Esophagus muscularis mucosa (tissue), 3 donors: Measurements from ENCODE around the gene NRARP.

Source experiments
- POLR2A ChIP-seq: fragments of 450-650 bp; IDR thresholded peaks from one replicate; pipeline ENCODE4 v1.6.1; 2017; ENCODE audit warnings: antibody characterized with exemption, moderate library complexity, mild to moderate bottlenecking, low read depth
- TF ChIP-seq, protein P1 (sequence below), 3 experiments: fragments of 200-600 bp in 2 of 3; fragments of 450-650 bp in 1 of 3; sonication (generic) in 2 of 3; IDR thresholded peaks; one replicate each; pipeline ENCODE4 v1.5.1; 2017 to 2019; ENCODE audit warnings: antibody characterized with exemption in 3 of 3, mild to moderate bottlenecking in 2 of 3, moderate library complexity in 1 of 3

DNA sequence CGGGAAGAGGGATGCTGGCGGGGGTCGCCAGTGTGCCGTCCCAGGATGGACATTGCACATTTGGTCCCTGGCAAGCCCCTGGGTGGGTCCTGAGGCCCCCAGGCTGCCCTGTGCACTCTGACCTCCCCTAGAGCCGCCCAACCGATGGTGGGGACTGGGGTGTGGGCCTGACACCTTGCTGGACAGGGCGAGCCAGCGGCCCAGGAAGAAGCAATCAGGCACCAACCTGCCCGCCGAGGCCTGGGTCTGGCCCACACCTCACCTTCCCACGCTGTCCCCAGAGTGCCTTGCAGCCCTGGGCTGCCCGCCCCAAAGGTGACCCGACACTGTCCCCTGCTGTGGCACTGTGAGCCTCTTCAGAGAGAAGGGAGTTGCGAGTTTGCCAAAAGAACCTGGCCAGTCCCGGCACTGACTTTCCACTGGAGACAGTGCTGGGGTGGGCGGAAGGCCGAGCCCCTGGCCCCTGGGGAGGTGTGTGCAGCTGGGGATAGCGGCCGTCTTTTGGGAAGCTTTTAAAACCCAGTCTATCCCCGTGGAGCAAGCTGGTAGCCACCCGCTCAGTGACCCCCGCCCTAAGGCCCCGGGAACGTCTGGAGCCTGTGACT, 12.0 kb upstream of the NRARP start:
- TF ChIP-seq, protein P1, sequence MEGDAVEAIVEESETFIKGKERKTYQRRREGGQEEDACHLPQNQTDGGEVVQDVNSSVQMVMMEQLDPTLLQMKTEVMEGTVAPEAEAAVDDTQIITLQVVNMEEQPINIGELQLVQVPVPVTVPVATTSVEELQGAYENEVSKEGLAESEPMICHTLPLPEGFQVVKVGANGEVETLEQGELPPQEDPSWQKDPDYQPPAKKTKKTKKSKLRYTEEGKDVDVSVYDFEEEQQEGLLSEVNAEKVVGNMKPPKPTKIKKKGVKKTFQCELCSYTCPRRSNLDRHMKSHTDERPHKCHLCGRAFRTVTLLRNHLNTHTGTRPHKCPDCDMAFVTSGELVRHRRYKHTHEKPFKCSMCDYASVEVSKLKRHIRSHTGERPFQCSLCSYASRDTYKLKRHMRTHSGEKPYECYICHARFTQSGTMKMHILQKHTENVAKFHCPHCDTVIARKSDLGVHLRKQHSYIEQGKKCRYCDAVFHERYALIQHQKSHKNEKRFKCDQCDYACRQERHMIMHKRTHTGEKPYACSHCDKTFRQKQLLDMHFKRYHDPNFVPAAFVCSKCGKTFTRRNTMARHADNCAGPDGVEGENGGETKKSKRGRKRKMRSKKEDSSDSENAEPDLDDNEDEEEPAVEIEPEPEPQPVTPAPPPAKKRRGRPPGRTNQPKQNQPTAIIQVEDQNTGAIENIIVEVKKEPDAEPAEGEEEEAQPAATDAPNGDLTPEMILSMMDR (IDR thresholded peaks at IDR 0.05) = peak in 1 of 3 experiments; percentile 21
- no peak for TF ChIP-seq POLR2A
